ENCODE data around the gene UCN3. TPM values are rescaled to one million over a fixed set of nuclear protein-coding genes. Genes with fewer than 3 reads are reported as not detected.
"Not testable (repeated sequence)": the region's sequence is repeated elsewhere in the genome, so short reads cannot be mapped to it uniquely, and the experiment has no call there.

UCN3 gene
- total RNA-seq, 2 experiments from 2014 or later, result not detected

DNA sequence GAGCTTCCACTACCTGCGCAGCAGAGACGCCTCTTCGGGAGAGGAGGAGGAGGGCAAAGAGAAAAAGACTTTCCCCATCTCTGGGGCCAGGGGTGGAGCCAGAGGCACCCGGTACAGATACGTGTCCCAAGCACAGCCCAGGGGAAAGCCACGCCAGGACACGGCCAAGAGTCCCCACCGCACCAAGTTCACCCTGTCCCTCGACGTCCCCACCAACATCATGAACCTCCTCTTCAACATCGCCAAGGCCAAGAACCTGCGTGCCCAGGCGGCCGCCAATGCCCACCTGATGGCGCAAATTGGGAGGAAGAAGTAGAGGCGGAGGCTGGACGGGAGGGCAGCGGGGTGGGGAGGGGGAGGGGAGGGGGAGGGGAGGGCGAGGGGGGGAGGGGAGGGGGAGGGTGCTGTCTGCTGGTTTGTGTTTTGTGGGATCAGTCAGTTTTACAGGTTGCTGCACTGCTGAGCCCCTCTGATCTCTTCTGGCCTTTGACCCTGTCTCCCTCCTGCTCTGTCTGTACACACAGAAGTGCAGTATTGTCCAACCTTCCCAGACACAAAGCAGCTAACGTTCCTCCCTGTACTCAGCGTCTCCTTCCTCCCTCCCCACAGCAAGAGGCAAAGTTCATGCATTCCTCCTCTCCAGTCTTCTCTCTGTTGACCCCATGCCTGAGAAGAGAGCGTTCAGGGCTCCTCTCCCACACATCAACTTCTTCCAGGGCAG is 9.3 kb downstream of the UCN3 start:
- Mint-ChIP-seq H3K4me1 (peaks cover 3% of the 10 kb centered on the region), H3K4me3 (no peak overlapping the region), H3K36me3 (ENCODE audit: low read depth) (no peaks in the 10 kb centered on the region), H3K27ac (no peak overlapping the region), H3K27me3 (peaks cover 3% of the 10 kb centered on the region), H3K9me3 (peaks cover 13% of the 10 kb centered on the region)
- CTCF ChIA-PET, result interaction anchor here (1.0 kb wide), 1 partner anchor 49 kb away, joined by 3 read pairs; no protein-coding TSS in a partner anchor
- DNase-seq, result no peak
- POLR2A ChIA-PET, result no interaction called here

GRCh38 chr10:5376450-5376849 is 11.7 kb downstream of the UCN3 start:
- Mint-ChIP-seq H3K4me3 (no peak overlapping the region), H3K4me1 (peaks cover 3% of the 10 kb centered on the region), H3K27ac (no peak overlapping the region), H3K9me3 (peaks cover 6% of the 10 kb centered on the region), H3K27me3 (no peaks in the 10 kb centered on the region), H3K36me3 (ENCODE audit: low read depth) (no peaks in the 10 kb centered on the region)
- ChIA-PET CTCF (no interaction called here), POLR2A (no interaction called here)
- no peak for DNase-seq

DNA sequence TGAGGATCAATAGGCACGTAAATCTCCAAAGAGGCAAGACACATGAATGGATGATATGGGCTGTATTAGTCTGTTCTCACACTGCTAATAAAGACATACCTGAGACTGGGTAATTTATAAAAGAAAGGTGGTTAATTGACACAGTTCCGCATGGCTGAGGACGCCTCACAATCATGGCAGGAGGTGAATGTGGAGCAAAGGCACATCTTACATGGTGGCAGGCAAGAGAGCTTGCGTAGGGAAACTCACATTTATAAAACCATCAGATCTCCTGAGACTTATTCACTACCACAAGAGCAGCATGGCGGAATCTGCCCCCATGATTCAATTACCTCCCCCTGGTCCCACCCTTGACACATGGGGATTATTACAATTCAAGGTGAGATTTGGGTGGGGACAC is 14.4 kb downstream of the UCN3 start:
- CTCF ChIA-PET, result interaction anchor here (0.9 kb wide), 1 partner anchor 21 kb away, joined by 4 read pairs; no protein-coding TSS in a partner anchor
- H3K27ac Mint-ChIP-seq; H3K9me3 Mint-ChIP-seq; H3K4me1 Mint-ChIP-seq; H3K27me3 Mint-ChIP-seq; DNase-seq; H3K36me3 Mint-ChIP-seq (ENCODE audit: low read depth); POLR2A ChIA-PET; H3K4me3 Mint-ChIP-seq: not testable (repeated sequence)

DNA sequence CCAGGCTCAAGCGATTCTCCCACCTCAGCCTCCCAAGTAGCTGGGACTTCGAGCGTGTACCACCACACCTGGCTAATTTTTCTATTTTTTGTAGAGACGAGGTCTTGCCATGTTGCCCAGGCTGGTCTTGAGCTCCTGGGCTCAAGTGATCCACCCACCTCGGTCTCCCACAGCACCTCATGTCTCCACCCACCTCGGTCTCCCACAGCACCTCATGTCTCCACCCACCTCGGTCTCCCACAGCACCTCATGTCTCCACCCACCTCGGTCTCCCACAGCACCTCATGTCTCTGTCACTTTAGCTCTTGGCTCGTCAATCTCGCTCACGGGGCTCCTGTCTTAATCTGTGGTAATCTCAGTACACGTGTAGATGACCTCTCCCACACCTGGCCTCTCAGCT is 15.6 kb downstream of the UCN3 start:
- H3K27me3 Mint-ChIP-seq; H3K36me3 Mint-ChIP-seq (ENCODE audit: low read depth); H3K4me3 Mint-ChIP-seq; H3K9me3 Mint-ChIP-seq; DNase-seq; H3K27ac Mint-ChIP-seq; POLR2A ChIA-PET; H3K4me1 Mint-ChIP-seq: not testable (repeated sequence)
- CTCF ChIA-PET, result interaction anchor here (0.9 to 1.2 kb wide), 2 partner anchors 17 to 20 kb away, joined by 3 to 4 read pairs; no protein-coding TSS in a partner anchor

DNA sequence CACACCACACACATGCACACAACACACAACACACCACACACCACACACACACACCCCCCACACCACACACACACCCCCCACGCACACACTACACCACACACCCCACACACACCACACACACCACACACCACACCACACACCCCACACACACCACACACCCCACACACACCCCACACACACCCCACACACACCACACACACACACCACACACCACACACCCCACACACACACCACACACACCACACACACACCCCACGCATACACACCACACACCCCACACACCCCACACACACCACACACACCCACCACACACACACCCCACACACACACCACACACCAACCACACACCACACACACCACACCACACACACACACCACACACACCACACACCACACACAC is 16.4 kb downstream of the UCN3 start:
- no peak overlapping the region for H3K27ac Mint-ChIP-seq
- H3K4me3 Mint-ChIP-seq, result no peak overlapping the region
- DNase-seq, result no peak
- H3K9me3 Mint-ChIP-seq, result peaks cover 5% of the 10 kb centered on the region
- ChIA-PET CTCF (no interaction called here), POLR2A (no interaction called here)
- H3K4me1 Mint-ChIP-seq, result peaks cover 3% of the 10 kb centered on the region
- H3K27me3 Mint-ChIP-seq, result no peaks in the 10 kb centered on the region
- no peaks in the 10 kb centered on the region for H3K36me3 Mint-ChIP-seq (ENCODE audit: low read depth)

GRCh38 chr10:5385224-5385623 is 20.5 kb downstream of the UCN3 start:
- H3K27ac Mint-ChIP-seq, result no peak overlapping the region
- no peak overlapping the region for H3K4me3 Mint-ChIP-seq
- H3K9me3 Mint-ChIP-seq, result peaks cover 9% of the 10 kb centered on the region
- peaks cover 4% of the 10 kb centered on the region for H3K27me3 Mint-ChIP-seq
- POLR2A ChIA-PET, result no interaction called here
- H3K4me1 Mint-ChIP-seq, result no peaks in the 10 kb centered on the region
- no peak for DNase-seq
- CTCF ChIA-PET, result no interaction called here
- H3K36me3 Mint-ChIP-seq (ENCODE audit: low read depth), result peaks cover 4% of the 10 kb centered on the region

DNA sequence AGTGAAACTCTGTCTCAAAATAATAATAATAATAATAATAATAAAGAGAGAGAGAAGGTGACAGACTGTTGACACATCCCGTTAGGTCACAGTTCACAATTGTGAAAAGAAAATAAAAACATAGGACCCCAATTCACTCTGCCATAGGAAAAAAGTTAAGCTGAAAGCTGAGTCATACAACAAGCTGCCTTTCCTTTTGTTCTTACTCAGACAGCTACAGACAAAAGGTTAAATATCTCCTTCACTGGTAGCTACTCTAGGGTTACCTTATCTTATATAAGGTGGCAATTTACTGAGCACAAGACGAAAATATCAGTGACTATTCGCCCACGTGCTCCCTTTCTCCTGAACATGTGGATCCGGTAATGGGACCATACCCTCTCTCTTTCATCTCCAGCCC is 22.4 kb downstream of the UCN3 start:
- no peak for DNase-seq
- no peak overlapping the region for H3K27ac Mint-ChIP-seq
- POLR2A ChIA-PET, result no interaction called here
- H3K27me3 Mint-ChIP-seq, result peaks cover 4% of the 10 kb centered on the region
- H3K9me3 Mint-ChIP-seq, result peaks cover 26% of the 10 kb centered on the region
- H3K36me3 Mint-ChIP-seq (ENCODE audit: low read depth), result peaks cover 7% of the 10 kb centered on the region
- no peak overlapping the region for H3K4me3 Mint-ChIP-seq
- CTCF ChIA-PET, result interaction anchor here (1.5 kb wide), 1 partner anchor 538 kb away, joined by 5 read pairs; no protein-coding TSS in a partner anchor
- no peaks in the 10 kb centered on the region for H3K4me1 Mint-ChIP-seq

- Mint-ChIP-seq H3K4me3 (no peak overlapping the region), H3K4me1 (no peaks in the 10 kb centered on the region), H3K36me3 (ENCODE audit: low read depth) (peaks cover 7% of the 10 kb centered on the region), H3K9me3 (peaks cover 29% of the 10 kb centered on the region), H3K27ac (no peak overlapping the region), H3K27me3 (peaks cover 4% of the 10 kb centered on the region)
- ChIA-PET POLR2A (no interaction called here), CTCF (interaction anchor here (1.0 kb wide), 1 partner anchor 44 kb away, joined by 6 read pairs; no protein-coding TSS in a partner anchor)
- no peak for DNase-seq
Observed at GRCh38 chr10:5390607-5391205, 25.9 kb downstream of the UCN3 start.

GRCh38 chr10:5391790-5392189 is 27.0 kb downstream of the UCN3 start:
- POLR2A ChIA-PET, result no interaction called here
- CTCF ChIA-PET, result interaction anchor here (1.0 kb wide), 1 partner anchor 14 kb away, joined by 3 read pairs; no protein-coding TSS in a partner anchor
- H3K36me3 Mint-ChIP-seq (ENCODE audit: low read depth), result peaks cover 7% of the 10 kb centered on the region

GRCh38 chr10:5393529-5393928 is 28.8 kb downstream of the UCN3 start:
- Mint-ChIP-seq H3K4me1 (no peaks in the 10 kb centered on the region), H3K4me3 (no peak overlapping the region), H3K9me3 (peaks cover 29% of the 10 kb centered on the region), H3K36me3 (ENCODE audit: low read depth) (peaks cover 7% of the 10 kb centered on the region), H3K27ac (no peak overlapping the region), H3K27me3 (peaks cover 13% of the 10 kb centered on the region)
- POLR2A ChIA-PET, result no interaction called here
- DNase-seq, result no peak
- CTCF ChIA-PET, result no interaction called here

More at GRCh38 chr10:5391790-5392189, 27.0 kb downstream of the UCN3 start:
- DNase-seq, result no peak
- Mint-ChIP-seq H3K4me1 (no peaks in the 10 kb centered on the region), H3K9me3 (peaks cover 29% of the 10 kb centered on the region), H3K27ac (no peak overlapping the region), H3K4me3 (no peak overlapping the region), H3K27me3 (peaks cover 5% of the 10 kb centered on the region)

GRCh38 chr10:5395168-5395567 is 30.4 kb downstream of the UCN3 start:
- H3K36me3 Mint-ChIP-seq (ENCODE audit: low read depth), result peaks cover 4% of the 10 kb centered on the region
- ChIA-PET CTCF (interaction anchor here (1.5 kb wide), 1 partner anchor 54 kb away, joined by 4 read pairs; no protein-coding TSS in a partner anchor), POLR2A (no interaction called here)
- peaks cover 11% of the 10 kb centered on the region for H3K27me3 Mint-ChIP-seq
- H3K9me3 Mint-ChIP-seq, result peaks cover 20% of the 10 kb centered on the region
- no peak overlapping the region for H3K27ac Mint-ChIP-seq
- no peak overlapping the region for H3K4me3 Mint-ChIP-seq
- DNase-seq, result no peak
- no peaks in the 10 kb centered on the region for H3K4me1 Mint-ChIP-seq

DNA sequence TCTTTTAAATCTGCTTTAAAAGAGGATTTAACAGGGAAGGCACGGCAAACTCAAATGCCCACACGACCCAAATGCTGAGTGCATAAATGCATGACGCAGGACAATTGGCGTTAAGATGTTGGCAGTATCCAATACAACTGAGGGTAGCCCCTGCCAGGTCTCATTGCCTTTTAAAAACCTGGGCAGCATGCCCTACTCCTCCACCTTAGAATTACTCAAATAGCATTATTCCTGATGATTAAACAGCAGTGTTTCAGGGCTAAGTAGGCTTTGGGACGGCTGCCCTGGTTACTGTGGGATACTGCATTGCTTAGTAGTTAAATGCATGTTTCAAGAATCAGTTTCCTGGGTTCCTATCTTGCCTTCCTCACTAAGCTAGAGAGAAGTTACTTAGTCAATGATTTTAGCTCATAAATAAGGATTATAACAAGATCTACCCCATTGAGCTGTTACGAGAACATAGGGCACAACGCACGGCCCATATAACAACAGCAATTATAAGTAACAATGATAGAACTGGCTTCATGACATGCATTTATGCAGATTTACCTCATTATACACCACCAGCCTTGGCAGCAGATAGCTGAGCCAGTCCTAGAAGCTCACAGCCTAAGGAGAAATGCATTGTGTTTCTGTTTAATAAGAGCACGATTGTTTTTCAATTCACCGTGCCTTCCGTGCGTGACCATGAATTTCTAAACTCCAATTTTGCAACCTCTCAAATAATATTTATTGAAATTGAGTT is 32.0 kb downstream of the UCN3 start:
- Mint-ChIP-seq H3K4me3 (no peak overlapping the region), H3K27me3 (peaks cover 11% of the 10 kb centered on the region), H3K27ac (no peak overlapping the region), H3K4me1 (no peaks in the 10 kb centered on the region), H3K9me3 (peaks cover 6% of the 10 kb centered on the region), H3K36me3 (ENCODE audit: low read depth) (no peaks in the 10 kb centered on the region)
- CTCF ChIA-PET, result interaction anchor here (0.8 to 1.0 kb wide), 3 partner anchors 10 to 96 kb away, joined by 3 read pairs; no protein-coding TSS in a partner anchor
- no peak for DNase-seq
- POLR2A ChIA-PET, result interaction anchor here (0.5 kb wide), 1 partner anchor 25 kb away, joined by 3 read pairs; no protein-coding TSS in a partner anchor

DNA sequence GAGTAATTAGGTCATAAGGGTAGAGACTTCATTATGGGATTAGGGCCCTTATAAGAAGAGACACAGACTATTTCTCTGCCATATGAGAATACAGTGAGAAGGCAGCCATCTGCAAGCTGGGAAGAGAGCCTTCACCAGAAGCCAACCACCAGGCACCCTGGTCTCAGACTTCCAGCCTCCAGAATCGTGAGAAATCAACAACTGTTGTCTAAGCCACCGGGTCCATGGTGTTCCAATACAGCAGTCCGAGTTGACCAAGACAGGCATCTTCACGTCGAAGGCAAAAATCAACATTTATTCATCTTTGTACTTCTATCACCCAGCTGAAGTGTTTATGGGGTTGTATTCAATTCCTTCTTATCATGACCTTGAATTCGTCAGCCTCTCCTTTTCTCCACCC is 34.6 kb downstream of the UCN3 start:
- Mint-ChIP-seq H3K9me3 (no peaks in the 10 kb centered on the region), H3K27me3 (peaks cover 15% of the 10 kb centered on the region), H3K36me3 (ENCODE audit: low read depth) (no peaks in the 10 kb centered on the region), H3K27ac (no peak overlapping the region), H3K4me3 (no peak overlapping the region), H3K4me1 (no peaks in the 10 kb centered on the region)
- ChIA-PET CTCF (interaction anchor here (1.0 kb wide), 1 partner anchor 19 kb away, joined by 4 read pairs; no protein-coding TSS in a partner anchor), POLR2A (no interaction called here)
- no peak for DNase-seq
